Measurements from ENCODE around the gene CLPTM1.
A peak's percentile ranks its signal among the peaks of the same experiment; 100 is the strongest.
"Not testable (repeated sequence)": the region's sequence is repeated elsewhere in the genome, so short reads cannot be mapped to it uniquely, and the experiment has no call there.

Gene CLPTM1

GRCh38 chr19:44975444-44975843, 20.3 kb downstream of the CLPTM1 start:
- DNase-seq = no peak

DNA sequence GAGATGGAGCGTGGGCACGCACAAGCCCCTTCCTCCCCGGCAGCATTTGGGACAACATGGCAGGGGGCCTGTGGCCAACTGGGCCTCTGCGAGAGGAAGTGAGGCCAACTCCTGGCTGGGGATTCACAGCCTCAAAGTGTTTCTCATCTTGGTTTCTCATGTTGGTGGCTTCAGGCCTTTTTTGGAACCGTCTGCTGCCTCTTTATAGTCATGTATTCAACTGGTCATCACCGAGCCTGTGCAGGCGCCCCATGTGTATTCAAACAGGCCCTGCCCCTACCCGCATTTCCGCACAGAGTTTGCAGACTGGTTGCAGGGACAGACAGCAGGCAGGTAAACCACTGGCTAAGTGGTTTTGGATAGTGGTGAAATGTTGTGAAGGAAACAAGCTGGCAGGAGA, 28.8 kb downstream of the CLPTM1 start:
- DNase-seq = no peak

GRCh38 chr19:44985445-44985844, 30.3 kb downstream of the CLPTM1 start:
- no peak for DNase-seq

DNA sequence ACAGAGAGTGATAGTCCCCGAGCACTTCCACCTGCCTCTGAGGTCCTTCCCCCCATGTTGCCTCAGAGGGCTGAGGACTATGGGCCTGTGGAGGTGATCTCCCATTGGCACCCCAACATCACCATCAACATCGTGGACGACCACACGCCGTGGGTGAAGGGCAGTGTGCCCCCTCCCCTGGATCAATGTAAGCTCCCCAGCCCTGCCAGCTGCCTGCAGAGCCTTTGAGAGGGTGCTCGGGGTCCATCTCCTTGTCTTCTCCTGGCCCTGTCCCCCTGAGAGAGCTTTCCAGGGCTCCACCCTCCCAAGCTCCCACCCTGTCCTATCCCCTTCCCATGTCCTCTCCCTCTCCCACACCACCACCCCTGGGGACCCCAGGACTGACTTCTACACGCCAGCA, 31.2 kb downstream of the CLPTM1 start:
- DNase-seq = no peak

DNA sequence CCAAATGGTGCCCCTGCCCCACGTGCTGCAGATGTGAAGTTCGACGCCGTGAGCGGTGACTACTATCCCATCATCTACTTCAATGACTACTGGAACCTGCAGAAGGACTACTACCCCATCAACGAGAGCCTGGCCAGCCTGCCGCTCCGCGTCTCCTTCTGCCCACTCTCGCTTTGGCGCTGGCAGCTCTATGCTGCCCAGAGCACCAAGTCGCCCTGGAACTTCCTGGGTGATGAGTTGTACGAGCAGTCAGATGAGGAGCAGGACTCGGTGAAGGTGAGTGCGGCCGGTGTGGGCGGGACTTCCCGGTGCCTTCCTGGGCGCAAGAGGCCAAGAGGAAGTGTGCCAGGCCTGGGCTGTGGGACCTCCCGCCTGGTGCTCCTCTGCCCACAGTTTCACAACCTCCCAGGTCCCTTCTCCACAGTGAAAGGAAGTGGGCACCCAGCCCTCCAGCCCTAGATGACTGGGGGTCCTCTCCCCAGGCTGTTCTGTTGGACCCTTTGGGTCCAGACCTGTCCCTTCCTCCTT, 32.0 kb downstream of the CLPTM1 start:
- no peak for DNase-seq

- no peak for DNase-seq
Observed at GRCh38 chr19:44988273-44988672, 33.1 kb downstream of the CLPTM1 start.

- peak; percentile 38 for DNase-seq
Observed at GRCh38 chr19:44988896-44989556, 33.8 kb downstream of the CLPTM1 start.

DNA sequence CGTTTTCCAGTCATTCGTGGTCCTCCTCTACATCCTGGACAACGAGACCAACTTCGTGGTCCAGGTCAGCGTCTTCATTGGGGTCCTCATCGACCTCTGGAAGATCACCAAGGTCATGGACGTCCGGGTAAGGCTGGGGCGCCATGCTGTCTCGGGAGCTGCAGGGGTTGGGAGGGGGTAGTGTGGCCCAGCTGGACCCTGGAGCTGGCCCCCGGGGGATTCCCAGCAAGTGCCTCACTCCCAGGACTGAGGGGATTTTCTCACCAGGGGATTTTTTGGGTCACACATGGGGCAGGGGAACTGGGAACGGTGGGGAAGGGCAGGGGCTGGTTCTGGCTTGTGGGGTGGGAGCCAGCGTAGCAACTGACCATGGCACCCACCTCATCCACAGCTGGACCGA, 35.3 kb downstream of the CLPTM1 start:
- no peak for DNase-seq

- no peak for DNase-seq
Observed at GRCh38 chr19:44990966-44991365, 35.8 kb downstream of the CLPTM1 start.

- no peak for DNase-seq
Observed at GRCh38 chr19:44992336-44993163, 37.4 kb downstream of the CLPTM1 start.

DNA sequence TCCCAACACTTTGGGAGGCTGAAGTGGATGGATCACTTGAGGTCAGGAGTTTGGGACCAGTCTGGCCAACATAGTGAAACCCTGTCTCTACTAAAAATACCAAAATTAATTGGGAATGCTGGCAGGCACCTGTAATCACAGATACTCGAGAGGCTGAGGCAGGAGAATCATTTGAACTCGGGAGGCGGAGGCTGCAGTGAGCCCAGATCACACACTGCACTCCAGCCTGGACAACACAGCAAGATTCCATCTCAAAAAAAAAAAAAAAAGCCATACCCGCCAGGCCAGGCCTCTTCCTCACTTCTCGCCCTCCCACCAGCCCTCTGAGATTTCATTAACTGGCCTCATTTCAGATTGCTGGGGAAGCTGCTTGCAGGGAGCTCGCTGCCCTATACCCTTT, 38.3 kb downstream of the CLPTM1 start:
- DNase-seq = no peak

DNA sequence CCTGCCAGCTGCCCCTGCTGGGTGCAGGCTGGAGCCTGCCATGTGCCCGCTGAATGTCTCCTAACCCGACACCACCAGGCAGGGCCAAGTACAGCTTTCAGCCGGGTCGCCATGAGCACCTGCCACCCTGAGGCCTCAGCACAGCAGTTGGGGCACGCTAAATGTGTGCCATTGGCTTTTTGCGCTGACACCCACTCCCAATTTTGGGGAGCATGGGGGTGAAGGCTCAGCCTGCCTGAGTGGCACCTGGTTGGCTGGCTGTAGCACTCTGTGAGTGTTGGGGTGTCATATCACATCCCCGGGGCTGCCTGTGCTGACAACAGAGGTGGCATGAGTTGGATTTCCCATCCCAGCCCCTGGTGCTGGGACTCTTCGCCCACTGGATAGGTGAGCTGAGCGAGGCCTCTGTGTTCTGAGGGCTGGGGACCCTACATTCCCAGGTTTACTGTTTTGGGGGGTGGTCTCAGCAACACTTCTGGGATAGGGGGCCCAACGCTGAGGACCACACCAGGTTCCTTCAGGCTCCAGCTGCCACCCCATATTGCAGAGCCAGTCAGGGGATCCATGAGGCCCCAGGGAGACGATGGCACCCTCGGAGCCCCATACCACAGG, 38.9 kb downstream of the CLPTM1 start:
- no peak for DNase-seq

DNA sequence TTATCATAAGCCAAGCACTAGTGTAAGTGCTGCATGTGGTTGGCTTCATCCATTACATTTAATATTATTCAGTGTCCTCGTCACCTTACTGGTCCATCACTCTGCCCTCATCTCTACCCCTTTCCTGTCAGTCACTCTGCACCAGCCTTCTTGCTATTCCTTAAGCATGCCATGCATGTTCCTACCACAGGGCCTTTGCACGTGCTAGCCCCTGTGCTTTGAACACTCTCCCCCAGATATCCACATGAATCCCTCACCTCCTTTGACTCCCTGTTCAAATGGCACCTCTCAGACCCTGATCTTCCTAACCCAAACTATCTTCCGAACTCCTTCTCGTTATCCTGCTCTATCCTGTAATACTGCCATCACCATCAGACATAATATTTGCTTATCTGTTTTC, 42.8 kb downstream of the CLPTM1 start:
- DNase-seq = no peak

DNA sequence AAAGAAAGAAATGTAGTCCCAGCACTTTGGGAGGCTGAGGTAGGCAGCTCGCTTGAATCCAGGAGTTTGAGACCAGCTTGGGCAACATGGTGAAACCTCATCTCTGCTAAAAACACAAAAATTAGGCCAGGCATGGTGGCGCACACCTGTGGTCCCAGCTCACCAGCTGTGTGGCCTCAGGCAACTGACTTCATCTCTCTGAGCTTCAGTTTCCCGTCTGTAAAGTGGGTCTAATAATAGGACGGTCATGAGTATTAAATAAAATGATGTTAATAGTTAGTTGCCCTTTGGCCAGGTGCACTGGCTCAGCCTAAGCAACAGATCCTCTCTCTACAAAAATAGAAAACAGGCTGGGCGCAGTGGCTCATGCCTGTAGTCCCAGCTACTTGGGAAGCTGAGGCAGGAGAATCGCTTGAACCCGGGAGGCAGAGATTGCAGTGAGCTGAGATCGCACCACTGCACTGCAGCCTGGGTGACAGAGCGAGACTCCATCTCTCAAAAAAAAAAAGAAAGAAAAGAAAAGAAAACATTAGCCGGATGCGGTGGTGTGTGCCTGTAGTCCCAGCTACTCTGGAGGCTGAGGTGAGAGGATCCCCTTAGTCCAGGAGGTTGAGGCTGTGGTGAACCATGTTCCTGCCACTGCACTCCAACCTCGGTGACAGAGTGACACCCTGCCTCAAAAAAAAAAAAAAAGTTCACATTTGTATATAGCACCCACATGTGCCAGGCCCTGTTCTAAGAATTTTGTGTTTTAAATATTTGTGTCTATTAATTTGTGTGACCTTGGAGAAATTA, 44.1 kb downstream of the CLPTM1 start:
- not testable (repeated sequence) for DNase-seq

GRCh38 chr19:45000665-45001064, 45.5 kb downstream of the CLPTM1 start:
- not testable (repeated sequence) for DNase-seq

DNA sequence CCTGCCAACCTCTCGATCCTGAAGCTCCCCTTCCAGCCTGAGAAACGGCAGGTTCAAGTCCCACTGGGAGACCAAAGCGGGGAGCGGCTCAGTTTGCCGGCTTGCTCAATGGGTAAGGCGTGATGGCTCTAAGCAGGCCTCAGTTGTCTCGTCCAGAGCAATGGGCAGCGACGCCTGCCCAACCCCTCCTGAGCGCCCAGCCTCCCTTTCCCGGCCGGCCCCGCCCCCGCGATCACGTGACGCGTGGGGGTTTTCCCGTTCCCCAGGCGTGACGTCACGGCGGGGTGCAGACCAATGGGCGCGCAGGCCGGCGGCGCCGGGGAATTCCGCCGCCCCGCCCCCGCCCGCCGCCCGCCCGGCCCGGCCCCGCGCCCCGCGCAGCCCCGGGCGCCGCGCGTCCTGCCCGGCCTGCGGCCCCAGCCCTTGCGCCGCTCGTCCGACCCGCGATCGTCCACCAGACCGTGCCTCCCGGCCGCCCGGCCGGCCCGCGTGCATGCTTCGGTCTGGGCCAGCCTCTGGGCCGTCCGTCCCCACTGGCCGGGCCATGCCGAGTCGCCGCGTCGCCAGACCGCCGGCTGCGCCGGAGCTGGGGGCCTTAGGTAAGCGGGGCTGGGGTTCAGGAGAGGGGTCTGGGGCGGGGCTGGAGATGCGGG, 46.0 kb downstream of the CLPTM1 start, which contains the start of gene RELB:
TSS of gene RELB (plus strand) at position 378 of the 653 bp plus-strand sequence. CDS start at position 494, 116 bp downstream.
- peak; percentile 87 for DNase-seq

DNA sequence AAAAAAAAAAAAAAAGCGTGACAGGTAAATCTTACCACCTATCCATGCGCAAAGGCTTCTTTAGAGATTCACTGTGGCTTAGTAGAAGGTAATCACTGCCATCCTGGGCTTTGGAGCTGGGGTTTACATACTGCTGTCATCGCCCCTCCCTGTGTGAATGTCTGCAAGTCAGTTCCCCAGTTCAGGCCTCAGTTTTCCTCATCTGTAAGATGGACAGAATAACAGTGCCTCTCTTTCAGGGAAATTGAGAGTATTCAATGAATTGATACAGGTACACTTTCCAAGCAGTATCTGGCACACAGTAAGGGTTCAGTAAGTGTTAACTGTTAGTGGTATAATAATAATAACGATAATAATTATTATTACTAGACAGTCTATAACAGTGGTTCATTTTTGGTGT, 48.3 kb downstream of the CLPTM1 start:
- no peak for DNase-seq

GRCh38 chr19:45005787-45006186, 50.6 kb downstream of the CLPTM1 start:
- no peak for DNase-seq

DNA sequence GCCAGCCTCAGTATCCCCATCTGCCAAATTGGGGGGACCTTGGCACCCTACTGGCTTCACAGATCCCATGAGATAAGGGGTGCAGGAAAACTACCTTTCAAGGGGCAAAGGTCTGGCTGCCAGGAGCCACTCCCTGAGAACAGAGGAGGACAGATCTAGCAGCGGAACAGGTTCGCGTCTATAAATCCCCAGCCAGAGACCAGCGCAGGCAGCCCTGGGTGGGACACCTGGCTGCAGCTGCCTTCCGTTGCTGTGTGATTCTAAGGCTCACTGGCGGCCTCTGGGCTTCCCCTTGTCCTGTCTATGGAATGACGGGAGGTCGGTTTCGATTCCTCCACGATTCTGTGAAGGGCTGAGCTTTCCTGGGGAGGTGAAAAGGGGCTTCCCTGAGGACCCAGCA, 53.4 kb downstream of the CLPTM1 start:
- DNase-seq = no peak

DNA sequence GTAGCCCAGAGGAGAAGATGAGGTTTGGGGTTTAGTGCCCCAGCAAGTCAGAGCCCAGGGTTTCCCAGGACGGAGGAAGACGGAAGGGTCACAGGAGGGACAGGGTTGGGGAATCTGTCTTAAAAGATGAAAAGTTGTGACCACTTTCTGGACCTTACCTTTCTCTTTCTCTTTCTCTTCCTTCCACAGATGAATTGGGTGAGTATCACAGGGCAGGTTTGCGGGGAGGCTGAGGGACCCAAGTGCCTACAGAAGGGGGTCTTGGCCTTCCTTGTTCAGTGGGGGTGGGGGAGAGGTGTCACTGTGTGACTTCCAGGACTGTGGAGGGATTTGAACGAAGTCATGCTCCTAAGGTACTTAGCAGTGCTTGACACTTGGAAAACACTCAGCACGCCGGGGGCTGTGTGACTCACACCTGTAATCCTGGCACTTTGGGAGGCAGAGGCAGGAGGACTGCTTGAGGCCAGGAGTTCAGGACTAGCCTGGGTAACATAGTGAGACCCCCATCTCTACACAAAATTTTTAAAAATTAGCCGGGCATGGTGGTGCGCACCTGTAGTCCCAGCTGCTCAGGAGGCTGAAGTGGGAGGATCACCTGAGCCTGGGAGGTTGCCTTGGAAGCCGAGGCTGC, 54.6 kb downstream of the CLPTM1 start:
- no peak for DNase-seq

DNA sequence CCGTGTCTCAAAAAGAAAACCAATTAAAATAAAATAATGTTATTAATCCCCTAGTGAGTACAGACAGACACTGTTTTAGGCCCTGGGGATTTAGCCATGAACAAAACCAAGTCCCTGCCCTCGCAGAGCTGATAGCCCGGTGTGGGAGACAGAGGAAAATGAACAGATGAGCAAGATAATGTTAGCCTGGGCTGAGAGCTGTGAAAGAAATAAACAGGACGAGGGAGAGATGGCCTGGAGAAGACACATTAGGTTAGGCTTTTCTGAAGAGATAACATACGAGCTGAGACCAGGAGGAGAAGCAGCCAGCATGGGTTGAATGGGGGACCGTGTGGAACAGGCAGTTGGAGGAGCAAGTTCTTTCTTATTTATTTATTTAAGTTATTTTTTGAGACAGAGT, 55.1 kb downstream of the CLPTM1 start:
- DNase-seq = no peak

DNA sequence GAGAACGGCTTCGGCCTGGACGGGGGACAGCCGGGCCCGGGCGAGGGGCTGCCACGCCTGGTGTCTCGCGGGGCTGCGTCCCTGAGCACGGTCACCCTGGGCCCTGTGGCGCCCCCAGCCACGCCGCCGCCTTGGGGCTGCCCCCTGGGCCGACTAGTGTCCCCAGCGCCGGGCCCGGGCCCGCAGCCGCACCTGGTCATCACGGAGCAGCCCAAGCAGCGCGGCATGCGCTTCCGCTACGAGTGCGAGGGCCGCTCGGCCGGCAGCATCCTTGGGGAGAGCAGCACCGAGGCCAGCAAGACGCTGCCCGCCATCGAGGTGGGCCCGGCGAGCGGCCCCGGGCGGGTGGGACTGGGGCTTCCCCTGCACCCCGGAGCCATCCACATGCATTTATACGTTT, 56.8 kb downstream of the CLPTM1 start:
- DNase-seq = no peak
